Activated T-helper 2 cell treated with anti-CD3 and anti-CD28 coated beads, Interferon-gamma antibody, Interleukin-2, Interleukin-4, amounts not matched to agents 10 μg/mL and 5 μg/mL and 100 μg/mL, durations not matched to agents 14 hours and 24 hours and 36 hours (primary cell): ENCODE measurements around the gene FRS3. TPM values are rescaled to one million over a fixed set of nuclear protein-coding genes. Genes with fewer than 3 reads are reported as not detected.
"Not testable (repeated sequence)": the region's sequence is repeated elsewhere in the genome, so short reads cannot be mapped to it uniquely, and the experiment has no call there.

Experiments
- DNase-seq: peaks from one replicate; pipeline ENCODE4 v3.0.0; 2021; ENCODE audit warnings: low spot score
- H3K27ac Mint-ChIP-seq: one replicate; pipeline ENCODE4 v1.8.0; 2021; ENCODE audit warnings: mixed read lengths
- H3K27me3 Mint-ChIP-seq: one replicate; pipeline ENCODE4 v1.8.0; 2021; ENCODE audit warnings: low read depth, mixed read lengths
- H3K36me3 Mint-ChIP-seq: one replicate; pipeline ENCODE4 v1.8.0; 2021; ENCODE audit warnings: low read depth, mixed read lengths
- H3K4me1 Mint-ChIP-seq: one replicate; pipeline ENCODE4 v1.8.0; 2021; ENCODE audit warnings: low read depth, mixed read lengths
- H3K4me3 Mint-ChIP-seq: one replicate; pipeline ENCODE4 v1.8.0; 2021; ENCODE audit warnings: low read depth, mild to moderate bottlenecking, moderate library complexity, mixed read lengths
- H3K9me3 Mint-ChIP-seq: one replicate; pipeline ENCODE4 v1.8.0; 2021; ENCODE audit warnings: mixed read lengths
- intact Hi-C: fragments of 100-400 bp; cut with micrococcal nuclease; formaldehyde crosslinking; loops from one replicate; pipeline ENCODE4 v1.15.1; 2023
- total RNA-seq: library from RNA; stranded (reverse); gene quantifications from 2 replicates; pipeline ENCODE4 v1.2.3, GENCODE V29; 2022

FRS3 gene
- total RNA-seq, 1 donor from 2014 or later, result 5.8 TPM

DNA sequence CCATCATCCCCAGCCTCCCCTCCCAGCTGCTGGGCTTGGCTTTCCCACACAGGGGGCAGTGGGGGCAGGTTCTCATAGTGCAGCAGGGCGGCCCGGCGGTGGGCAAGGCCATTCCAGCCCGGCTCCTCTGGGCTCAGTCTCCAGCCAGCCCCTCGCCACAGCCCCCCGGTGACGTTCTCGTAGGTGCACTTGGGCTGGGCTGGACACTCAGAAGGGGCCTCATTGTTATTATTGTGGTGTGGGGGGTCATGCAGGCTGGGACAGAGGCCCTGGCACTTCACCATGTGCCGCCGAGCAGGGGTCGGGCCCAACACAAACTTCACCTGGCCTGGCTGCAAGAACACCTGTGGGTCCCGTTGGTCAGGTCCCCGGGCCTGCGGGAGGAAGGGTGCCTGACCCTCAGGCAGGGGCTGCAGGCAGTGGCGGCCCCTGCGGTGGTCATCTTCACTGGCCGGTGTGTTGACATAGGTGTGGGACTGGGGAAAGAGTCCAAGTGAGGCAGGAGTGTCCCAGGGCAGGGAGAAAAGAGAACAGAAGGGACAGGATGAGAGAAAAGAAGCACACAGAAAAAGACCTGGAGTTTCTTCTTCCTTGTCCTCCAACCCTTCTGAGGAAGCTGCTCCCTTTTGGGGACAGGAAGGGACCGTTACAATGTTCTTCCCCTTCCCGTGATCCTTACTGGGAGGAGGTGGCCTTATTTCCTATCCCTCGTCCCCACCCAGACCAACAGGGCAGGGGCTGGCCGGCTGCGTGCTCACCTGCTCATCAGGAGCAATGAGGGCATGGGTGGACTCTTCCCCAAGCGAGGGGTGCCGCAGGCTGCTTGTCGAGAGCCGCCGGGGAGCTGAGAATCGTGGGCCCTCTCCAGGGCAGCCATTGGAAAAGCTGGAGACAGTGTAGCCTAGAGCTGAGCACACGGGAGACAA lies 8.4 kb downstream of the FRS3 start:
- Mint-ChIP-seq H3K36me3 (peaks cover 18% of the 10 kb centered on the region), H3K4me1 (peaks cover 10% of the 10 kb centered on the region), H3K4me3 (no peak overlapping the region), H3K27me3 (no peaks in the 10 kb centered on the region), H3K27ac (no peak overlapping the region), H3K9me3 (no peaks in the 10 kb centered on the region)
- DNase-seq, result no peak
- intact Hi-C loops, result loop anchor here (10.0 kb wide), 1 partner anchor 67 kb away; no protein-coding TSS in a partner anchor

- Mint-ChIP-seq H3K36me3 (peaks cover 18% of the 10 kb centered on the region), H3K27ac (no peak overlapping the region), H3K27me3 (no peaks in the 10 kb centered on the region), H3K4me3 (no peak overlapping the region), H3K9me3 (no peaks in the 10 kb centered on the region), H3K4me1 (peaks cover 10% of the 10 kb centered on the region)
- intact Hi-C loops, result loop anchor here (10.0 kb wide), 1 partner anchor 66 kb away; no protein-coding TSS in a partner anchor
- no peak for DNase-seq
Measured at GRCh38 chr6:41770381-41771057, 9.2 kb downstream of the FRS3 start.

DNA sequence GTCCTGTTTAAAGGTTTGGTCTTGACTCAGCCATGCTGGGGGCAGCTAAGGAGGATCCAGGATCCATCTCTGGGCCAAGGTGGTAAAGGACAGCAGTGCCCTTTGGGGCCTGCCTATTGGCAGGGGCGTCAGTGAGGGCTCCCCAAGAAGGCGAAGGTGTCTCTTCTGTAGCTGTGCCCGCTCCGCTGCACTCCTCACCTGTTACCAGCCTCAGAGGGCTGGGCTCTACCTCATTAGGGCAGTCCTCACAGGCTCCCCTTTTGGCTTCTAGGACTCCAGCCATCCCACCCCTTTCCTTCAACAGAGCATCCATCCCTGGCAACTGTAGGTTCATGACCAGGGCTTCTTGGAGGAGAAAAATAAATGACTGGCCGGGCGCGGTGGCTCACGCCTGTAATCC lies 10.3 kb downstream of the FRS3 start:
- H3K4me1 Mint-ChIP-seq, result peaks cover 10% of the 10 kb centered on the region
- intact Hi-C loops, result no loop called here
- no peaks in the 10 kb centered on the region for H3K9me3 Mint-ChIP-seq
- peaks cover 12% of the 10 kb centered on the region for H3K36me3 Mint-ChIP-seq
- DNase-seq, result no peak
- H3K27ac Mint-ChIP-seq, result no peak overlapping the region
- no peaks in the 10 kb centered on the region for H3K27me3 Mint-ChIP-seq
- H3K4me3 Mint-ChIP-seq, result no peak overlapping the region

- Mint-ChIP-seq H3K27ac (peak overlapping the region; percentile 3), H3K4me1 (peaks cover 10% of the 10 kb centered on the region), H3K4me3 (no peak overlapping the region), H3K9me3 (no peaks in the 10 kb centered on the region), H3K36me3 (peaks cover 9% of the 10 kb centered on the region), H3K27me3 (no peaks in the 10 kb centered on the region)
- intact Hi-C loops, result no loop called here
- no peak for DNase-seq
Measured at GRCh38 chr6:41768545-41769308, 11.0 kb downstream of the FRS3 start.

DNA sequence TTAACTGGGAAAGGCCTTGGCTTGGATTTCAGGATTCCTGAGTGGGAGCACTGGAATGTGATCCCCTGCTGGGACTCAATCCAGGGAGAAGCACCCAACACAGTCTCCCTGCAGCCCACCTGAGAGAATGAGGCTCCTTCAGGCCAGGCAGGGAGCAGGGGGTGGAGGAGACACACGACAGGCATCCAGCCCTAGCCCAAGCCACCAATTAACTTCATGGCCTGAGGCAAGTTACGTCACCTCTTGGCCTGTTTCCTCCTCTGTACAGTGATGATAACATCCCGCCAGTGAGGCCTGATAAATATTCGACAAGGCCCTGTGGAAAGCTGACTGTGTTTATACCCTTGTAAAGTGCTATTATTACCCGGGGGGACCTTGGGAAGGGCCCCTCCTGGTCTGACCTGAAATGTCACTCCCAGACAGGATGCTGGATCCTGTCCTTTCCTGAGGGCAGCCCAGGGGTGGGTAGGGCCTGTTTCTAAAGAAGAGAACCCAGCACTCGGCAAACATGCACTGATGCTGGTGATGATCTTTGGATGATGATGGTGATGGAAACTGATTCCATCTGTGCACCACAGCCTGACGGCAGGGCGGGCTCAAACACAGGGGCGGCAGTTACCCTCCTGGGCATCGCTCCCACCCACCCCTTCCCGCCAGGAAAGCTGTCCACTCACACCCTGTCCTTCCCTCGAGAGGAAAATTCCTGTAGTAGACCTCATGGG lies 12.4 kb downstream of the FRS3 start:
- Mint-ChIP-seq H3K27me3 (peaks cover 4% of the 10 kb centered on the region), H3K4me3 (no peak overlapping the region), H3K4me1 (peaks cover 10% of the 10 kb centered on the region), H3K27ac (no peak overlapping the region), H3K36me3 (peaks cover 4% of the 10 kb centered on the region), H3K9me3 (no peaks in the 10 kb centered on the region)
- DNase-seq, result no peak
- intact Hi-C loops, result no loop called here

DNA sequence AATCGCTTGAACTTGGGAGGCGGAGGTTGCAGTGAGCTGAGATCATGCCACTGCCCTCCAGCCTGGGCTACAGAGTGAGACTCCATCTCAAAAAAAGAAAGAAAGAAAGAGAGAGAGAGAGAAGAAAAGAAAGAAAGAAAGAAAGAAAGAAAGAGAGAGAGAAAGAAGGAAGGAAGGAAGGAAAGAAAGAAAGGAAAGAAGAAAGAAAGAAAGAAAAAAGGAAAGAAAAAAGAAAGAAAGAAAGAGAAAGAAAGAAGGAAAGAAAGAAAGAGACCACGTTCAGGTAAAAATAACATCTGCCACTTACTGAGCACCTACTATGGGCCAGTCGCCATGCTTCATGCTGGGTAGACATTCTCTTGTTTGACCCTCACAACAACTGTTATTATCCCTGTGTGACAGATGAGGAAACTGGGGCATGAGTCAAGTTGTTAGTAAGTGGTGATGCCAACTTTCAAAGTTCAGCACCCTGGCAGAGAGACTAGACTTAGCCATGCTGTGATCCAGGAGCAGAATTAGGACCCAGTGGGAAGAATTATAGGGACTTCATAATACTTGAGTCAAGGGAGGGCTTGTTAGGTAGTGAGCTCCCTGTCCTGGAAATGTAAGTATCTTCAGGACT lies 13.5 kb downstream of the FRS3 start:
- DNase-seq, H3K4me1 Mint-ChIP-seq, H3K27me3 Mint-ChIP-seq, H3K27ac Mint-ChIP-seq, H3K36me3 Mint-ChIP-seq, intact Hi-C loops, H3K9me3 Mint-ChIP-seq, H3K4me3 Mint-ChIP-seq: not testable (repeated sequence)

DNA sequence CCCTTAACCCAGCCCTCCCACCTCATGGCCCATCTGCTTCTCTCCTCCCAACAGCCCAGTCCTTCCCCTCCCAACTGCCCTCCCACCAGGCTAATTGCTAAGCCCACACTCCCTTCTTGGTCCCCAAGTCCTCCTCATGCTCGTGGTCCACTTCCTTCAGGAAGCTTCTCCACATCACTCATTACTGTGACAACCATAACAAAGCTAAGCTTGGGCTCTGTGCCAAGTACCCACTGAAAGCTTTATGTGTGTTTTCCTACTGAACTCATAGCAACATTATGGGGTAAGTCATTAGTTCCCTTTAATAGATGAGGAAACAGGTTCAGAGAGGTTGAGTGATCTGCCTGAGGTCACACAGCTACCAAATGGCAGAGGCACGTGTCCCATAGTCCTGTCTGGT lies 16.2 kb downstream of the FRS3 start:
- Mint-ChIP-seq H3K27me3 (peaks cover 4% of the 10 kb centered on the region), H3K4me1 (peaks cover 4% of the 10 kb centered on the region), H3K27ac (no peak overlapping the region), H3K4me3 (no peak overlapping the region), H3K36me3 (no peaks in the 10 kb centered on the region), H3K9me3 (no peaks in the 10 kb centered on the region)
- intact Hi-C loops, result no loop called here
- DNase-seq, result no peak

DNA sequence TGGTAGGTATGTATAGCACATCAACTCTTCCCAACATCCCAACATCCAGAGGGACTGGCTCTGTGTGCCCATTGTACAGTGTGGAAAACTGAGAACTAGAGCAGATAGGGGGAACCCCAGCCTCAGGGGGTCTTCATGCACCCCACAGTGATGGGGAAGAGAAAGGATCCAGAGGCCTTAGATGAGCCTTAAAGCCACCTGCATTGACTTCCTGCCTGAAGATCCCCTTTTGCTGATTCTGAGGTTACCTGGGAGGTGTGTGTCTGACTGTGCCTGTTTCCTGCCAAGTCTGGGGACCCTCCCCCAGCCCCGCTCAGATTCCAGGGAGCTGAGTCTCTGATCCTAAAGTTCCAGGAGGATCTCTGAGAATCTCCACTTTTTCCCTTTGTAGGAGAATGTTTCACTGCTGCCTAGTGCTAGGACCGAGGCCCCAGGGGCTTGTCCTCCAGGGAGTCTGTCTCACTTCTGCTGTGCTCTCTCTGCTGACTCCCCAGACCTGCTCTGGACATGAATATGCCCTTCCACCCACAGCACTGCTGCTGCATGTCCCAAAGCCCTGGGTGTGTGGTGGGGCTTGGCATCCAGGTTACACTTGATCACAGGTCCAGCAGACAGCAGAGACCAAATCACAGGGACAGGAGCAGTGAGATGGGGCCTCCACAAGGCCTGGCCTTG lies 19.7 kb downstream of the FRS3 start:
- no peak overlapping the region for H3K27ac Mint-ChIP-seq
- no peaks in the 10 kb centered on the region for H3K9me3 Mint-ChIP-seq
- DNase-seq, result no peak
- intact Hi-C loops, result no loop called here
- H3K4me3 Mint-ChIP-seq, result no peak overlapping the region
- no peaks in the 10 kb centered on the region for H3K36me3 Mint-ChIP-seq
- H3K4me1 Mint-ChIP-seq, result no peaks in the 10 kb centered on the region
- peaks cover 4% of the 10 kb centered on the region for H3K27me3 Mint-ChIP-seq

- intact Hi-C loops, result no loop called here
- Mint-ChIP-seq H3K36me3 (no peaks in the 10 kb centered on the region), H3K27ac (no peak overlapping the region), H3K4me3 (no peak overlapping the region), H3K9me3 (no peaks in the 10 kb centered on the region), H3K27me3 (peaks cover 7% of the 10 kb centered on the region), H3K4me1 (no peaks in the 10 kb centered on the region)
- no peak for DNase-seq
Measured at GRCh38 chr6:41759106-41759904, 20.4 kb downstream of the FRS3 start.

- DNase-seq, result no peak
- Mint-ChIP-seq H3K27ac (no peak overlapping the region), H3K4me1 (no peaks in the 10 kb centered on the region), H3K9me3 (no peaks in the 10 kb centered on the region), H3K4me3 (no peak overlapping the region), H3K27me3 (peaks cover 11% of the 10 kb centered on the region), H3K36me3 (no peaks in the 10 kb centered on the region)
- intact Hi-C loops, result no loop called here
Measured at GRCh38 chr6:41758641-41759035, 21.1 kb downstream of the FRS3 start.

- Mint-ChIP-seq H3K27me3 (peaks cover 12% of the 10 kb centered on the region), H3K4me1 (no peaks in the 10 kb centered on the region), H3K36me3 (no peaks in the 10 kb centered on the region), H3K9me3 (no peaks in the 10 kb centered on the region), H3K27ac (no peak overlapping the region), H3K4me3 (no peak overlapping the region)
- intact Hi-C loops, result no loop called here
- DNase-seq, result no peak
Measured at GRCh38 chr6:41757931-41758640, 21.6 kb downstream of the FRS3 start.
